Fibroblast of lung (primary cell): Measurements from ENCODE around the gene HAT1. TPM values are rescaled to one million over a fixed set of nuclear protein-coding genes. Genes with fewer than 3 reads are reported as not detected.

Source experiments
- DNase-seq, 2 donors: peaks; one replicate each; pipeline versions ENCODE4 v3.0.0 to v3.0.0-alpha.2; 2010; ENCODE audit warnings: low read depth in 2 of 2
- H2AFZ ChIP-seq: 2 replicates; pipeline ENCODE4 v1.5.1; 2012; ENCODE audit warnings: low read length, control low read depth, inconsistent platforms
- H3K27ac ChIP-seq: 2 replicates; pipeline ENCODE4 v1.5.1; 2011; ENCODE audit warnings: low read length, control low read depth; ENCODE audit not compliant: insufficient read depth
- H3K27me3 ChIP-seq: 2 replicates; pipeline ENCODE4 v1.5.1; 2011; ENCODE audit warnings: mild to moderate bottlenecking, low read length; ENCODE audit not compliant: control insufficient read depth, insufficient read depth
- H3K36me3 ChIP-seq: 2 replicates; pipeline ENCODE4 v1.5.1; 2011; ENCODE audit warnings: low read length; ENCODE audit not compliant: control insufficient read depth, insufficient read depth
- H3K4me1 ChIP-seq: 2 replicates; pipeline ENCODE4 v1.5.1; 2011; ENCODE audit warnings: low read length; ENCODE audit not compliant: control insufficient read depth, insufficient read depth; ENCODE audit errors: extremely low read depth
- H3K4me2 ChIP-seq: 2 replicates; pipeline ENCODE4 v1.5.1; 2011; ENCODE audit warnings: low read length, control low read depth; ENCODE audit not compliant: insufficient read depth; ENCODE audit errors: extremely low read depth
- H3K4me3 ChIP-seq, 4 experiments: fragments of 200-600 bp in 1 of 4; sonication (generic) in 1 of 4; replicated peaks in 1 of 4; 2 replicates each; pipeline ENCODE4 v1.5.1; 2011 to 2016; ENCODE audit warnings: low read length in 4 of 4, low read depth in 3 of 4, mild to moderate bottlenecking in 3 of 4, control low read depth in 2 of 4, inconsistent platforms in 1 of 4, mixed read lengths in 1 of 4; ENCODE audit not compliant: insufficient read depth in 1 of 4; ENCODE audit errors: control extremely low read depth in 1 of 4
- H3K79me2 ChIP-seq: 2 replicates; pipeline ENCODE4 v1.5.1; 2012; ENCODE audit warnings: mild to moderate bottlenecking, low read length, inconsistent platforms; ENCODE audit not compliant: control insufficient read depth, insufficient read depth
- H3K9ac ChIP-seq: 2 replicates; pipeline ENCODE4 v1.5.1; 2011; ENCODE audit warnings: mild to moderate bottlenecking, low read length, control low read depth; ENCODE audit not compliant: insufficient read depth
- H3K9me3 ChIP-seq: 2 replicates; pipeline ENCODE4 v1.5.1; 2012; ENCODE audit warnings: low read depth, low read length; ENCODE audit not compliant: control insufficient read depth, insufficient read depth
- H4K20me1 ChIP-seq: 2 replicates; pipeline ENCODE4 v1.5.1; 2011; ENCODE audit warnings: low read length; ENCODE audit not compliant: control insufficient read depth, insufficient read depth; ENCODE audit errors: extremely low read depth
- CTCF ChIP-seq, 2 donors: IDR thresholded peaks in 1 of 2; conservative IDR thresholded peaks in 1 of 2; 1 replicate in 1 of 2; 2 replicates in 1 of 2; pipeline ENCODE4 v1.5.1; 2011 to 2012; ENCODE audit warnings: low read length in 2 of 2, control low read depth in 1 of 2, inconsistent platforms in 1 of 2, low read depth in 1 of 2, mild to moderate bottlenecking in 1 of 2
- EZH2 ChIP-seq: IDR thresholded peaks from 2 replicates; pipeline ENCODE4 v1.5.1; 2012; ENCODE audit warnings: low read length, control low read depth, mild to moderate bottlenecking; ENCODE audit errors: missing control alignments
- polyA plus RNA-seq, 2 donors: library from polyadenylated mRNA; depleted of rRNA in 1 of 2; stranded (reverse) in 1 of 2; unstranded in 1 of 2; fragments of >200 nt; gene quantifications; 2 replicates each; pipeline ENCODE4 v1.2.1, GENCODE V29; 2011 to 2012; ENCODE audit warnings: missing spikeins in 1 of 2
- total RNA-seq: library from RNA; depleted of rRNA; stranded (reverse); fragments of >200 nt; gene quantifications from 2 replicates; pipeline ENCODE4 v1.2.1, GENCODE V29; 2014

HAT1 gene
- total and polyA plus RNA-seq, 2 donors (not counting 1 experiment from before 2014, with no cell fraction given) = 23.0 to 57.7 TPM

DNA sequence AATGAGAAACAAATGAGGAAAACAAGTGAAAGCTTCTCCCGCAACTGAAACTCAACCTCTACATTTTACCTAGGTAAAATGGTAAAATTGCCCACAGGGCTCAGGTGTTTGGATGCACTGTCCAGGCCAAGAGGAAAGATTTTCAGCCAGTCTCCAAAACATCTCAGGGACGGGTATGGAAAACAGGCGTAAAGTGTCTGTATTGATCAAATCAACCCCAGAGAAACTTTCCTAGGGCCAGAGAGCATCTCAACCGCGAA, 361 bp upstream of the HAT1 start:
- no peak for TF ChIP-seq CTCF (conservative IDR thresholded peaks at IDR 0.05 in 1 of 2, IDR thresholded peaks at IDR 0.05 in 1 of 2; ENCODE audit: low read depth in 1 of 2, low read length in 2 of 2)
- no peaks in the 10 kb centered on the region for H3K9me3 ChIP-seq
- H2AFZ ChIP-seq = peak overlapping the region; percentile 96
- peak overlapping the region; percentile 67 for H3K9ac ChIP-seq
- no peak for DNase-seq
- H3K4me3 ChIP-seq = peak overlapping the region; percentile 43 to 95 (median 58)
- peak overlapping the region; percentile 96 for H3K4me2 ChIP-seq
- peaks cover 34% of the 10 kb centered on the region for H3K79me2 ChIP-seq
- H3K27me3 ChIP-seq = no peaks in the 10 kb centered on the region
- H3K27ac ChIP-seq = peak overlapping the region; percentile 96
- no peaks in the 10 kb centered on the region for H4K20me1 ChIP-seq
- H3K36me3 ChIP-seq = no peaks in the 10 kb centered on the region
- H3K4me1 ChIP-seq = no peaks in the 10 kb centered on the region

DNA sequence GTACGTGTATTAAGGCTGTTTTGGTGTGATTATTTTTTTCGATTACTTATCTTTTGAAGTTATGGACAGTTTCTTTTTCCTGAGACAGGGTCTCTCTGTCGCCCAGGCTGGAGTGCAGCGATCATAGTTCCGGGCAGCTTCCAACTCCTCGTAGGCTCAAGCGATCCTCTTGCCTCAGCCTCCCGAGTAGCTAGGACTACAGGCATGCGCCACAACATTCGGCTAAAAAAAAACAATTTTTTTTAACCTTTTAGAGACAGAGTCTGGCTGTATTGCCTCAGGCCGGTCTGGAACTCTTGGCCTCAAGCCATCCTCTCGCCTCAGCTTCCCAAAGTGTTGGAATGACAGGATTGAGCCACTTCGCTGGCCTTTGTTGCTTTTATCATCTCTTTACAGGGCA, 945 bp downstream of the HAT1 start:
- no peak for TF ChIP-seq EZH2
- TF ChIP-seq CTCF (conservative IDR thresholded peaks at IDR 0.05 in 1 of 2, IDR thresholded peaks at IDR 0.05 in 1 of 2; ENCODE audit: low read depth in 1 of 2, low read length in 2 of 2) = no peak
- Histone ChIP-seq H3K79me2 (peaks cover 46% of the 10 kb centered on the region), H3K36me3 (no peaks in the 10 kb centered on the region), H2AFZ (peak overlapping the region; percentile 2), H3K9ac (peak overlapping the region; percentile 84), H3K4me2 (peak overlapping the region; percentile 93), H3K27ac (peak overlapping the region; percentile 96), H4K20me1 (no peaks in the 10 kb centered on the region), H3K9me3 (no peaks in the 10 kb centered on the region), H3K27me3 (no peaks in the 10 kb centered on the region), H3K4me3 (peak overlapping the region; percentile 68 to 99 (median 90)), H3K4me1 (no peaks in the 10 kb centered on the region)
- peak; percentile 33 to 58 for DNase-seq

- no peak for DNase-seq
- H3K79me2 ChIP-seq = peaks cover 55% of the 10 kb centered on the region
- H3K9me3 ChIP-seq = no peaks in the 10 kb centered on the region
- no peaks in the 10 kb centered on the region for H3K36me3 ChIP-seq
- H2AFZ ChIP-seq = no peak overlapping the region
- peak overlapping the region; percentile 96 for H3K27ac ChIP-seq
- no peaks in the 10 kb centered on the region for H3K27me3 ChIP-seq
- TF ChIP-seq CTCF (conservative IDR thresholded peaks at IDR 0.05 in 1 of 2, IDR thresholded peaks at IDR 0.05 in 1 of 2; ENCODE audit: low read depth in 1 of 2, low read length in 2 of 2) = no peak
- no peak for TF ChIP-seq EZH2
- H3K4me2 ChIP-seq = peak overlapping the region; percentile 93
- H3K4me1 ChIP-seq = no peaks in the 10 kb centered on the region
- no peak overlapping the region for H3K9ac ChIP-seq
- H3K4me3 ChIP-seq = peak overlapping the region in 2 of 4 experiments; percentile 68 to 95
- no peaks in the 10 kb centered on the region for H4K20me1 ChIP-seq
Measured at GRCh38 chr2:171924170-171924942, 2.1 kb downstream of the HAT1 start.
